Measurements from ENCODE around the gene OXNAD1.

The OXNAD1 gene

DNA sequence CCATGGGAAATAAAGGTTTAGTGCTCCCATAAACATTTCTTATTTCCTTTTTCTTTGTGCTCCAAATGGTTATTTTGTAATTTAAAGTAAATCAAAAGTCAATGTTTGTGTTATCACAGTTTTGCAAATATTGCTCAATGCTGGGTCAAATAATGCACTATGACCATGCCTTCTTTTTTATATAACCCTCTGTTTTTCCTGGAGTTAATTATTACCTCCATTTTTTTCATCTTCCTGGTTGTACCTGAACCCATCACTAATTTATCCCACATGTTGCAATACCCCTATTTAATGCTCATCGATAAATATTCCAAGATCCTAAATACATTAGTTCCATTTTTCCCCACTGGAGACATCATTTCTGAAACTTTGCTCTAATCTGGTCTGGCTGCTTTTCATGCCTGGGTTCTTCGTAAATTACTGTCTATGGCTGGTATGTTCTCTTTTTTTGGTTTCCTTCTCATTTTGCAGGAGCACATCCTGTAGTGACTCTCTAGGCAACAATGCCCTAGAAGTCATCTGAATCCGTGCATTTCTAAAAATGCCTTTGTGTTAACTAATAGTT lies 66.4 kb downstream of the OXNAD1 start:
- no peak for DNase-seq

DNA sequence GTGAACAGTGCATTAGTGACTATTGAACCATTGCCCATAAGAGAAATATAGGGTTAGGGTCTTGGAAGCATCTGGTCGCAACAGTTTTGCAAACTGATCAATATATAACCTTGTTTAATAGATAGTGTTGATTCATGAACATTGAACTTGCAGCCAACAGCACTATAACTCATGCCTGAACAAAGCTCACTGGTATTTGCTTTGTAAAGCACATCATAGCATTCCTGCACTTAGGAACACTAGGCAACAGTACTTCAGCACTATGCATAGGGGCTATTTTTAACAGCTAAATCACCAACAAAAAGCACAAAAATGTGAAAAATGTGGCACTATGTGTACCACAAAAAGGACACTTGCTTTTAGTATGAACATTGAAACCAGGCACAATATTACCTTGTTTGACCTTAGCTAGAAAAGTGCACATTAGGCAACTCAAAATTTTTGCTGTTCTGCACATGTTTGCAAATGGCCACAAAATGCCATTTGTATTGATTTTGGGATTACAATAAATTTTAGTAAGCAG lies 68.0 kb downstream of the OXNAD1 start:
- no peak for DNase-seq

GRCh38 chr3:16334909-16335308 lies 69.9 kb downstream of the OXNAD1 start:
- DNase-seq, result no peak

GRCh38 chr3:16335333-16335732 lies 70.3 kb downstream of the OXNAD1 start:
- DNase-seq, result no peak

DNA sequence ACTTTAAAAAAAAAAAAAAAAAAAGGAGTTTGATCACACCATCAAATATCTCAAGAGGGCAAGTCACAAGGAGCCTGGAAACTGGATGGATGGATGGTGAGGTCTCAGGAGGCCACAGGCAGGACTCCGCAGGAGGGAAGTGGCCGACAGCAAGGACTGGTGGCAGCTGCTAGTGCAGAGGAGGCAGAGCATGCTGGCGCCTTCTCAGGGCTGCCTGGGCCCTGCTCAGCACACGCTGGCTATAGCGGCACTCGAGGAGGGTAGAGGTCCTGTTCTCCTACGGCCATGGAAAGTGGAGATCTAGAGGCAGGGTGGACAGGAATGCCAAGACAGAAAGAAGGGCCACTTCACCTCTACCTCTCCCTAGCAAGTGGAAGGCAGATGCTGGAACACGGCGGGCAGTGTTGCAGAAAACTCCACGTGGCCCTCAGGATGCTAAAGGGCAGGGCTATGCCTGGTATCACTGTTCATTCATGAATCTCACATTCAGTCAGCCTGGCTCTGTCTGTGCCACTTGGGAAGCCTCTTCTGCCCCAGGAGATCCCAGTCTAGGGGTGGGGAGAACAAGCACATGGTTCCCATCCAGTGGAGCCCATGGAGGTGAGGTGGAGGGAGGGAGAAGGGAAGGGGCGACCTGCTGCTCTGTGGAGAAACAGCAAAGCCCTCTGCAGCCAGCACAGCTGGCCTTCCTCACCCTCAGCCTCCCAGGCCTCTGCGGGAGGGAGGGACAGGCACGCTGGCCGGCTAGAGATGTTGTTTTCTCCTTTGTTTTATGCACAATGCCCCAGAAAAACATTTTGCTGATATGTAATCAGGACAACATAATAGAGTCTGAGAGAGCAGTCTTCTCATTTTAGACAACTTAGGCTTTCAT lies 71.0 kb downstream of the OXNAD1 start:
- DNase-seq, result no peak

GRCh38 chr3:16336825-16337224 lies 71.8 kb downstream of the OXNAD1 start:
- no peak for DNase-seq

DNA sequence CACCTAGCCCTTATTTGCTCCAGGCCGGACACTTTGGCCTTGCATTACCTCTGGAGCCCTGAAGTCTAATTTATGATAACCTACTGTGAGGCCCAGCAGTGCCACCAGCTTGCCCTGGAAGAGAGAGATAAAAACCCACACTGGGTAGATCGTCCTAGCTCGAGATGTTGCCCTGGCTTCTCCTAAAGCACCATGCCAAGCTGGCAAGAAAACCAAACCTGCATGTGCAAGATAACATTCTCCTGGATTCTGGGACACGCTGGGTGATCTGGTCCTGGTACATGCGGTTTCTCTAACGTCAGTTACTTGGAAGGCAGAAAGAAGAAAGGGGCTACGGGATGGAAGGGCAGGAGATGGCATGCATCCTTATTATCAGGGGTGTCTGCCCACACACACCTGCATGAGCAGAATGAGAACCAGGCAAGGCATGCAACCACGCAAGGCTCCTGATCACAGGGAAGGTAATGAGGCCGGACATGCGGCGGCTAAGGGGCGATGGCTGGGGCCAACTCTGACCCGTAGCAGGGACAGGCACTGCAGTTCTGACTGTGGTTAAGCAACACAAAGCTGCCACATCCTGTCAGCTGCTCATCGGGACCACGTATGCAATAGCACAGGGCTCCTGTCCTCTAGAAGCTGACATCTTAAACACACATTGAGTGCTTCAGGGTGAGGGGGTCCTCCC lies 73.0 kb downstream of the OXNAD1 start:
- DNase-seq, result peak; percentile 83

DNA sequence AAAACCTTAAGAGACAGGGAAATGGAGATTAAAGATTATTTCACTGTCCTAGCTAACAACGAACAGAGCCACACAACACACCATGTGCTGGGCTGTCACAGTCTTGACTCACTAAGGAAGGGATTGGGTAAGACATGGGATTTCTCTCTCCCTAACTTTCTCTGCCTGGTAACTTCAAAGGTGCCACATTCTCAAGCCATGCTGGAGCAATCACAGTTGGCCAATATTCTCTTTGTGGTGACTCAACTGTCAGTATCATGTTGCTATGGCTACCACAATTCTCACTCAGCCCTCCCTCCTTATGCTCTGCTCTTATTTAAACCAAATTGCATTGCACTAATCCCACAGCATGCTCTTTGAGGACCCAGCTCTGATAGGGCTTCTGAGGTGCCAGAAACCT lies 74.0 kb downstream of the OXNAD1 start:
- peak; percentile 91 for DNase-seq

GRCh38 chr3:16343101-16343500 lies 78.1 kb downstream of the OXNAD1 start:
- no peak for DNase-seq

GRCh38 chr3:16346413-16347081 lies 81.5 kb downstream of the OXNAD1 start:
- DNase-seq, result no peak

DNA sequence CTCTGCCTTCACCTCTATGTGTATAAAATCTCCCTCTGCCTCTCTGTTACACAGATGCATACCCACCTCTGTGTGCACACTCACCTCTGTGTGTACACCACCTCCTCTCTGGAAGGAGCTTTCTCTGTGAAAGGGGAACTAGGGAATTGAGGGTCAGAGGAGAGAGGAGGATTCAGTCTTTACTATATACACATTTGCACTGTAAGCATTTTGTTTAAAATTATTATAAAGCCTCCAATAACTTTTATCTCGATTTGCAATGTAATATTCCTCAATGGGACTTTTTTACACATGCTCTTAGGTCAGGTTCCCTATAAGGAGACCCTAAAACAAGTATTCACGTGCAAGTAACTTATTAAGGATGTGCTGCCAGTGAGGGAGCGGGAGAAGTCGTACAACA lies 82.5 kb downstream of the OXNAD1 start:
- no peak for DNase-seq

DNA sequence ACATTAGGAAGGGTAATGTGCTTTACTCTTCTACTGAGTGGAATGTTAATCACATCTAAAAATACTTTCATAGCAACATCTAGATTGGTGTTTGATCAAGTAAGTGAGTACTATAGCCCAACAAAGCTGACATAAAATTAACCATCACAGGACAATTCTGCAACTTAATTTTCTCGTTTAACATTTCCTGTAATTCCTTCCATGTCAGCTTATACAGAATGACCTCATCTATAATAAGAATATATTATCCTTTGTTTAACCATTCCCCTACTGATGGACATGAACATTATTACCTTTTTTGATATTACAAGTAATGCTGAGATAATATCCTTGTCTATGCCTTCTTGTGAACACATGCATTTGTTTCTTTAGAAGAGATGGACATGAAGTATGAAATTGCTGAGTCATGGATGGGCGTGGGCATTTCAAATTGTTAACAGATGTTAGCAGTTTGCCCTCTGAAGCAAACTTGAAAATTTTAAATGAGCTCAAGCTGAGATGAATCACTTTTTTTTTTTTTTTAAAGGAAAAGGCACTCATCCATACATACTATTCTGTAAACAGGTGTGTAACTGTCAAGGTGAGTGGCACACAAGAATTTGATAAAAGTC lies 85.1 kb downstream of the OXNAD1 start:
- DNase-seq, result peak; percentile 16

GRCh38 chr3:16350597-16351318 lies 85.7 kb downstream of the OXNAD1 start:
- DNase-seq, result no peak

- no peak for DNase-seq
Observed at GRCh38 chr3:16352428-16352827, 87.4 kb downstream of the OXNAD1 start.

DNA sequence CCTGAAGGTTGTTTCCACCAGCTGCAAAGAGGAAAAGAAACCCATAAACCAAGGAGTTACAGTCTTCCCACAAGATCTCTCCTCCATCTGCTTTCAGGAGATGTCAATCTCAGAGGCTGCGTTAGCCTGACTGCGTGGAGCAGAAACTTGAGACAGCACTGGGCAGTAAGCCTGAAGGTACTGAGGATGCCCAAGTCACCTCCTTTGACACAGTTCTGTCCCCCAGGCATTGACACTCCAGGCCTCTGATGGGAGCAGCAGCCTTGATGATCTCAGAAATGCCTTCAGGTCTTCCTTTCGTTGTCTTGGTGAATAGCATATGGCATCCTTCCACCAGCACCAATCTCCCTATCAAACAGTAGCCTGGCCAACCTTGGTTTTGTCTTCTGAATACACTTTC lies 89.3 kb downstream of the OXNAD1 start:
- no peak for DNase-seq
